G401.6 (cell line): ENCODE measurements around the gene SLC6A13.

Experiments used
- FAIRE-seq: peaks from 2 replicates; lab custom pipeline; 2012; peaks lifted over from hg19 to GRCh38; lab: Jason Lieb, UNC

The SLC6A13 gene

DNA sequence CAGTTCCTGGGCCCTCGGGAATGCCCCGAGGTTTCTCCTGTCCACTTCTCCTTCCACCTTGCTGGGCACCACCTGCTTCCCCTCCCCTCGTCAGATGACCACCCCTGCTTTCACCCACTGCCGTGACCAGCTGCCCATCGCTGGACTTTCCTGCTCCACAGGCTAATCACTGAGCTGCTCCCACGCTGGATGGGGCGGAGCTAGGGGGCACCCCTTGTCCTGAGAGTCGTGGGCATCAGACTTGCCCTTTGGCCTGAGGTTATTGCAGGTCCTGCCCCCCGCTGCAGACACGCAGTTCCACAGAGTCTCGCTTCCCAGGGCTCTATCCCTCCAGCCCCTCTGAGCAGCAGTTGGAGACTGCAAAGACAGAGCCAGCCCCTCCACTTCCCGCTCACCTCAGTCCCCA, 49.1 kb downstream of the SLC6A13 start:
- FAIRE-seq: no peak

DNA sequence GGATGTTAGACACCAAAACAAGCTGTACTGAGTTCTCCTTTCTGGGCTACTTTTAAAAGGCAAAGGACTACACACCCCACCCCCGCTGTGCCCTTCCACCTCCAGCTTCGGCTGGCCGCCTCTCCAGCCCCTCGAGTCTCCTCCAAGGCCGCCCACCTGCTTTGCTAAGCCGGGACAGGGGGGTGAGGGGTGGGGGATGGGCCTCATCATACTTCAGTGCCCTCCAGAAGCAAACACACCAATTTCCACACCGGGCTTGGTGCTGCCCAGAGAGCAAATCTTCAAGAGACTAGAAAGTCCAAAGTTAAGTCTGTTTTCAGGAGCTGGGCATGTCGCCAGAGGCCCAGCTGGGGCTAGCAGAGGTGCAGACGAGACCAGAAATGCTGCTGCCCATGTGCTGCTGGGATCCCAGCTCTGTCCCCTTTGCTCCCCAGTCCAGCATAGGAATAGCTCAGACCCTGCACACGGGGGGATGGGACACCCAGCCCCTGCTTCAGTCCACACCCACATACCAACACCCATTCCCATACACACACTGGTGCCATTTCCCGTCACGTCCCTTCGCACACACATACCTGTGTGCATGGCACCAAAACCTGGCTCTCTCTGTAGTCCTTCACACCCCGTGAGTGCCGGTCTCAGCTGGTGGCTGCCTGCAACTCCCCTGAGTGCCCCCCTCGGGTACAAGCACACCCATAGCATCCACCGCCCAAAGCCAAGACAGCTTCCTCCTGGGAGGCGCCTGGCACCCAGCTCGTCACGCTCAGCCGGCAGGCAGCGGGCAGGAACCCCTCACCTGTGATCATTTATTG, 49.7 kb downstream of the SLC6A13 start:
- FAIRE-seq: no peak

DNA sequence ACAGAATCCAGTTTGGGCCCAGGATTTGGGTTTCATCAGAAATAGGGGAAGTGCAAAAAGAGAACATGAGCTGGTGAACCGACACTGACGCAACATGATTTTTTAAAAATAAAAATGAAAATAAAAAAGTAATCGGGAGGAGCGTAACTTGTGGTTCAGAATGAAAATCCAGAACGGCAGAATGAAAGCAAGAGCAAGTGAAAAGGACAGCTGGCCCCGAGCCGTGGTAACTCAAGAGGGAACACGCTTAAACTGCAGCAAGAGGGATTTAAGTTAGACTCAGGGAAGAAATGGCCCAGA, 50.3 kb downstream of the SLC6A13 start:
- no peak for FAIRE-seq

DNA sequence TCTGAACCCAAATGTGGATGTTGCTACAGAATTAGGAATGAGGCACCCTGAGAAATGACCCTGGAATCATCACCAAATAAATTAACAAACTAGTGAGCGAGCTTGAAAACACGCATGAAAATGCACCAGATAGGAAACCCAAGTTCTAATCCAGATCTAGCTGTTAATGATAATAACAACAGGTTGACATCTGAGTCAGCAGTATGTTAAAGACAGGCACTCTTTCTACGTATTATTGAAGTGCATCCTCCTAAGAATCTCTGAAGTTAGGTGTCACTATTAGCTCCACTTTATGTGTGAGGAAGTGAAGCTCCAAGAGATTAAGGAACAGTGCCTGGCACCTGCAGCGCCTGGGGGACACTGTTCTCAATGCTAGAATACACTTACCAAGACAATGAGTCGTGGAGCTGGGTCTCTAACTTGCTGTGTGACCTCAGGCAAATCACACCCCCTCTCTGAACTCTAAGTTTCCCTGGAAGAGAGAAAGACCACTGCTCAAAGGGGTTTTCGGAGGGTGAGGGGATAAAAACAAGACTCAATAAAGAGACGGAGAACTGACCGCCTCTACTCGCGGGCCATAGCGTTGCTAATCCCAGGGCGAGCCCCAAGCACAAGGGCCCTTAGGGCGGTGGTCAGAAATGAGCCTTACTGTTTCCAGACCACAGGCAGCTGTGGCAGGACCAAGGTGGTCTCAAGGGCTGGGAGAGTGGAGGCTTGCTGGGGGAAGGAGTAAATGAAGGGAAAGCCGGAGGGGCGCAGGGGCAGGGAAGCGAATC, 50.8 kb downstream of the SLC6A13 start:
- no peak for FAIRE-seq

DNA sequence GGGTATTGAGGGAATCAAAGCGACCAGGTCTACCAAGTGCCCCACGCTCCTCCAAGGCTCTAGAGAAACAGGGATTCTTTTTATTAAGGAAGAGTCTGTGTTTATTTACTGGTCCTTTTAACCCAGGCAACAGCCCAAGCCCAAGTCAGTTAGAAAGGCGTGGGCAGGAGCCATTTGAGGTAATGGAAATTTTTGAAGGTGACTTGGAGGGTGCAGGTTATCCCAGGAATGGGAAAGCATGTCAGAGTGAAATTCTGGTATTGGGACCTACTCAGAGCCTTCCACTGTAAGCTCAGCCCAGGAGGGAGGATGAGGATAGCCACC, 51.5 kb downstream of the SLC6A13 start:
- no peak for FAIRE-seq

DNA sequence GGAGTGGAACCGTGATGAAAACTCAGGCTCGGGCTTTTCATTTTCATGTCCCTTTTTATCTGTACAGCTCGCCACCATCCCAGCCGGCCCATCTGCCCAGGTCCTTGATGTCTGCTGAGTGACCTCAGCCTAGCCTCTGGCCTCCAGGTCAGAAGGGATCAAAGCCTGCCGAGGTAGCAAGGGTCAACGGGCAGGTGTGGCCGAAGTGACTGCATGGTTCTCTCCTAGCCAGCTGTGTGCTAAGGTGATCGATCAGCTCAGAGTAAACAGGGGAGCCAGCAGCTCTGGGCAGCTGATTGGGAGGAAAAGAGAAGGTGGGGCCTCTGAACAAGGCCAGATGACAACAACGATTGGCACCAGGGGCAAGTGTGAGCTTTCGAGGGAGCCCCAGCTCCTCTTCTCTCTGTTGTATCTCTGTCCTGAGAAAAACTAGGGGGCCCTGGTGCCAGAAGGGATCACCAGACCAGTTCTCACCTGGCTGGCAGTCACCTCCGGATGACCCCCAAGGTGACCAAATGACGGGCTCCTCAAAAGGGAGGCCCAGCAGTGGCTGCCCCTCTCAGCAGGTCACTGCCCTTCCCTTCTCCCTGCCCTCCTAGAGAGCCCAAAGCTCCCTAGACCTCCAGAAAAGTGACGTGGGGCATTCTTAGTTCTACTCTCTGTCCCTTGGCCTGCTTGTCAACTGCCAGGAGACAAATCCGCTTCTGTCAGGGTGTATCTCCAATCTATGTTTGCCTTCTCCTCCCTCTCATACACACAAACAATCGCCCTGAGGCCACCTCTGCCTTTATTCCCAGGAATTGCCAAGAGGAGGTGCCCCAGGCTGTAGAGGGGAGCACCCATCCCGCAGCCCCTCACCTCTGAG, 52.1 kb downstream of the SLC6A13 start:
- FAIRE-seq: no peak

DNA sequence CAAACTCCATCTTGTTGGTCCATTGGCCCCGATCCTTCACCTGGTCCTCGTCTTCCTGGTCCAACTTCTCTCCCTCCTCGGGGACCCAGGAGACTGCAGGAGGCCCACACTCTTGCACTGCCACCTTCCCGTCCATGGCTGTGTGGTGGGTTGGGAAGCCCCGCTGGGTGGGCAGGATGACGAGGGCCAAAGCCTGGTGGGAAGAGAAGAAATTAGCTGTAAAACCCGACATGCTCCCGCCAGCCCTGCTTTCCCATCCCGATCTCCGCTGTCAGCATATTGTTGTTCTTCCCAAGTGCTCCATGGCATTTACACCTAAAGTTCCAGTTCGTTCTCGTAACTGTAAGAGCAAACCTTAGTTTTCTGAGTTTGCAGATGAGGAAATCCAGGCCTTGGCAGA, 52.8 kb downstream of the SLC6A13 start:
- FAIRE-seq: no peak

DNA sequence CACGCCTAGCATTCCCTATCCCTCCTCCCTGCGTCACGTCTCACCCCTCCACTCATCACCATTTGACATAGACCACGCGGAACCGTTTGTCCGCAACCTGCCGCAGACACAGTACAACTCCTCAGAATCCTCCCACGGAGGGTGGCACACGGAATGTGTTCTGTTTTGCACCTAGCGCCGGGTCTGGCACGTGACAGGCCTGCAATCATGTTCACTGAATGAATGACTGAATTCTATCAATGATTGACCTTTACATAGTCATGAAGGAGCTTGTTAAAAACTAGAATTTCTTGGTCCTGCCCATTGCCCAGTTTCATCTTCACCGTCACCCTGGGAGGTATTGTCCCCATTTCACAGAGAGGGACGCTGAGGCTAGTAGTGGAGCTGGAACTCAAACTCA, 53.4 kb downstream of the SLC6A13 start:
- no peak for FAIRE-seq

DNA sequence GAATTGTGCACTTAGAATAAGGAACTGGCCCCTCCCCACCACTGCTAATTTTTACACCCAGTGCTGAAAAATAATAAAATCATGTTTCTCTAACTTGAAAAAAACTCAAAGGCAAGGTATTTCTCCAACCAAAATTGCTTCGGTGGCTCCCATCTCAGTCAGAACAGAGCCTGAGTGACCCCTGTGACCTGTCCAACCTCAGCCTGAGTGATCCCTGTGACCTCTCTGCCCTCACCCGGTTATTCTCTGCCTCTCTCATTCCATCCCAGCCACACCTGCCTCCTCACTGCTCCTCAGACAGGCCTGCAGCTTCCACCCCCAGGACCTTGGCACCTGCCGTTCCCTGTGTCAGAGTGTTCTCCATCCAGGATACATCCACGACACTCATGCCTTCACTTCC, 53.8 kb downstream of the SLC6A13 start:
- FAIRE-seq: no peak

DNA sequence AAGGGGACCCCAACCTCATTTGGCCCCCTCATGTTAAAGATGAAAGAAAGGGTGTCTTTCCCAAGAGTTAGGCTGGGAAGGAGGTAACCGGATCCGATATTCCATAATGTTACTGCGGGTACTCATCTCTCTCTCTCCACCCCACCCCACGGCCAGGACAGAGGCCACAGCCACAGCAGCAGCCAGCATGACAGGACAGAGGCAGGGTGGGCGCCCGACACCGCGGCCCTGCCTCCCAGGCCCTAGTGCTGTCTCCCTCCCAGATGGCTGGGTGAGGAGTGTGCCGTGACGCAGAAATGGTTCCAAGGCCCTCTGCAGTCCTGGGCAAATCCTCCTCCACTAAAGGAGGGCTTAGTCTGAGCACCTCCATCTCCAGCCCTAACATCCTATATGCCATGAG, 54.8 kb downstream of the SLC6A13 start:
- FAIRE-seq: no peak

DNA sequence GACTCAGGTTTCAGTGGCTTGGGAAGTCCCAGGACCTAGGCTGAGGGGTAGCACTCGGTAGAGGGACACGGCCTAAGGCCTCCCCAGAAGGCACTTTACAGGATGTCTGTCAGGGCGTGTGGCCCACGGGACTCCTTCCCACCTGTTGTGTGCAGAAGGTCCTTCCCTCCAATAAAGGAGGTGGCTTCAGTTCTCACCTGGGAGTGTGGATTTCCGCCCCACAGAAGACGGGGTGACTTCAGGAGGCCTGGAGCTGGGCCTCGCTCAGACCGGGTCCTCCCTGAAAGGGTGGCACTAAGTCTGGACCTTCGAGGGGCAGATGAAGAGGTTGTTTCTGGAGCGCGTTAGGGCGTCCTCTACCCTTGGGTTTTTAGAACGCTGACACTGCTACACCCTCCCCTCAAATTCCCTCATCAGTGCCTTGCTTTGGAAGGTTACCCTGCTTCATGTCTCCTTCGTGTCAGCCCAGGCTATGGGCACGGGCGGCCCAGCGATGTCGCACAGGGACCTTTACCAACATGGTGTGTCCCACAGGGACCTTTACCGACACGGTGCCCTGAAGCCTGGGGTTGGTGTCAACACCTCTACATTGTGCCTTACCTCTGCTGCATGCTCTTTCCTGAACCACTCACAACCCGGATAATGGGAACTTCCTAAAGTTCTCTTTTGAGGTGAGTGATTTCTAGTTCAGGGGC, 55.7 kb downstream of the SLC6A13 start:
- no peak for FAIRE-seq

DNA sequence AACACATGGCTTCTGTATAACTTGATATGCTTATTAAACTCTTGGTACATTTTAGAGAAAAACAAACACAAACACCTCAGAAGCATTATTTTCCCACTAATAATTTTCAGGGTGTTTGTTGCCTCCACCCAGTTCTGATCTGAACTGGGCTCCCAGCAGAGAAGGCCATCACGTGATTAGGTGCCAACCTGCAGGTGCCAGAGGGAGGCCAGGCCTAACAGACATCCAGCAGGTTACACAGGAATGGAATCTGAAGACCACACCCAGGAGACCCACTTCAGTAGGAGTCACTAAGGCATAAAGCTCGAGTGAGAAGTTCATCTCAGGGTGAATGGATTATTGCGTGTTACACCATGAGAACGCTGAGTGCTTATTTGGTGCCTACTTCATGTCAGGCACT, 57.6 kb downstream of the SLC6A13 start:
- FAIRE-seq: no peak

DNA sequence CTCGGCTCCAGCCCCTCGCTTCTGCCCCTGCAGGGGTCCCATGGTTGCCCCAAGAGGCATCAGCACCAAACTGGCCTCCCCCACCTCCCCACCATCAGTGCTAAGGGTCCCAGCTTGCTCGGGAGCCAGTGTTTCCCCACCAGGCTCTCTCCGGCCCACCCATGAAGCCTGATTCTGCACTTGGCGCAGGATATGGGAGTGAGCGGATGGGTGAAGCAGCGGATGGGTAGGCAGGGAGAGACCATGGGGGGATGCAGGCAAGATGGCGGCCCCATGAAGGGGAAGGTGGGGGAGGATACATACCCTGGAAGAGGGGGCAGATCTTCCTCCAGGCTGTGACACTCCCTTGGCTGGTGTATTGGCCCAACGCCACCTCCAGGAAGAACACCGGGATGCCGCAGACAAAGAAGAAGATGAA, 58.4 kb downstream of the SLC6A13 start:
- FAIRE-seq: no peak

DNA sequence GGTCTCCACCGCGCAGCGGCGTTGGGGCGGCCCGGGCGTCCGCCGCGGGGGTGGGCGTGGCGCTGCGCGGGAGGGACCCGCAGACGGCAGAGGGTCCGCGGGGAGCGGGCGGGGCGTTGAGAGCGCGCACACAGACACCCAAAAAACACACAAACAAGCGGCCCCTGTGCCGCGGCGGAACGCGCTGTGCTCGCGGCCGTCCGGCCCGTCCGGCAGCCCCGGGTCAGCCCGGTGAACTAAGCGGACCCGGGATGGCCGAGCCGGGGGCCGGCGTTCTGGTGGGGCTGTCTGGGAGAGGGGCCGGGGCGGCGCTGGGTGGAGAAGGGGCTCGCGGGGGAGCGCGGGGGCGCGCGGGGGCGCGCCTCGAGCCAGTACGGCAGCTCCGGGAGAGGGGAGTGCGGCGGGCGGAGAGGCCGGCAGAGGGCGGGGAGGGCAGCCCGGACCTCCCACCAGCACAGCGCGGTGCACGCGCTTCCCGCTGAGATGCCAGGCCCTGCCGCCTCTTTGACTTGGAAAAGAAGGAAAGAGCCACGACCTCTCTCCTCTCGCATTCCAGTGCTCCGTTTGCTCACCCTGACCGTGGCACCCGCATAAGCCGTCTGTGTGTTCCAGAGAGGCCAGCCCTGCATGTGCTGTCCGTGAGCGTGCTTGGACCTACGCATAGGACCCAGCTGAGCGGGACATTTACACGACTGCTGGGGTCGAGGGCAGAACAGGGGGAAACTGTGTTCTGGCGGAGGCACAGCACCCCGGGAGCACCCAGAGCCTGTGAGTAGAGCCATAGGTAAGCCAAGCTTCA, 59.0 kb downstream of the SLC6A13 start:
- no peak for FAIRE-seq

DNA sequence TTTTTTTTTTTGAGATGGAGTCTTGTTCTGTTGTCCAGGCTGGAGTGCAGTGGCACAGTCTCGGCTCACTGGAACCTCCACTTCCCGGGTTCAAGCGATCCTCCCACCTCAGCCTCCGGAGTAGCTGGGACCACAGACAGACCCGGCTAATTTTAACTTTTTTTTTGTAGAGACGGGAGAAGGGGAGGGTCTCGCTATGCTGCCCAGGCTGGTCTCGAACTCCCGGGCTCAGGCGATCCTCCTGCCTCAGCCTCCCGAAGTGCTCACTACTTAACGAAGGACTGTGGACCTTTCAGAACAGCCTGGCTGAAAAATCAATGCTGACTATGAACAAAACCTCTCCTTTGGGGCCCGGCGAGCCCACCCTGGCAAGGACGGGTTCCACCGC, 59.6 kb downstream of the SLC6A13 start:
- no peak for FAIRE-seq

DNA sequence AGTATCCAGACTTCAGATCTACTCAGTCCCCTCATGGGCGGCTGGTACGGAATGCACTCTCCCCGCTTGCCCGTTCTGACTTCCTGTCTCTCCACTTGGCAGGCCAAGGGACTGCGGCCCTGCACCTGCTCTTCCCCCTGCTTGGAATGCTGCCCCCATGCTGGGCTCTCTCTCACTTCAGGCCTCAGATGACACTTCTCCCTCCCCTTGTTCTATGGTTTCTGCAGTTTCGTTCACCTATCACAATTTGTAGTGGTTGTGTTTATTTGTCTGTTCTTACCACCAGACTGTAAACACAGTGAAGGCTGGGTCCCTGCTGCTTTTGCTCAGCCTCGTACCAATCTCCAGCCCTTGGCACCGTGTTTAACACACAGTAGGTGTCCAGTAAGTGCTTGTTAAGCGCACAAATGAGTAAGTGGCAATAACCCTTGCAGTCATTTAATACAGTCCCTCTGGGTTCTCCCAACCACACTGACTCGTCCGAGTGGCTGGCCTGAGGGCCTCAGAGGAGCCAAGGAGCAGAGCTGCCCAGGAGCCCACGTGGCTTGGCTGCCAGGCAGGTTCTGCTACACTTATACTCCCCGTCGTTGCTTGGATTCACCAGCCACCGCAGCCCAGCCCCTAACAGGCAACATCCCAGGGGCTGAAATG, 60.4 kb downstream of the SLC6A13 start:
- no peak for FAIRE-seq

DNA sequence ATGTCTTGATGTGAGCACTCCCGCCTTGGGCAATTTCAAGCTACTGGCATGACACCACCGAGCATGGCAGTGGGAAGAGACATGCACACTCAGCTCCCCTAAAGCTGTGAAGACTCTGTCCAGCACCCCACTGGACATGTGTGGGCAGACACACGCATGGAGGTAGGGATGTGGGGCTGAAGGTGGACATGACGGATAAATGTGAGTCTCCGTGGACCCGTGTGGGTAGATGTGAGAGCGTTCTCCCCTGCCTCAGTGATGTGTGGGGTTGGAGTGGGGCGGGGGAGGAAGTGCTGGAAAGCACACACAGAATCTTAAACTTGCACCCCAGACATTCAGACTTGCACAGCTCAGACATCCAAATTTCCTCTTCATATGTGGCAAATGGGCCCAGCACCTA, 61.3 kb downstream of the SLC6A13 start:
- no peak for FAIRE-seq

DNA sequence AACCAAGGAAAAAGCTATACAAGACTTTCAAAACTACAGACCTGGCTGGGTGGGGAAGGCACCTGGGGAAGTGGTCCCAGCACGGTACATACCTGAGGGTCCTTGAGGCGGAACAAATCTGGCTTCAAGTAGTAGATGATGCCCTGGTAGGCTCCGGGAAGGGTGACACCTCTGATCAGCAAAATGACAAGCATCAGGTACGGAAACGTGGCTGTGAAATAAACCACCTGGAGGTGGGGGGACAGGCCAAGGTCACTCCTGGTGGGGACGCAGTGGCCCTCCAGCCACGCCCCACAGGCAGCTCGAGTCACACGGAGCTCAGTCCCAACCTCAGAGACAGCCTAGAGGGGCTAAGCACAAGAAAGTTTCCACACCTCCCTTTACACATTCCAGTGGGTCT, 63.9 kb downstream of the SLC6A13 start:
- no peak for FAIRE-seq

DNA sequence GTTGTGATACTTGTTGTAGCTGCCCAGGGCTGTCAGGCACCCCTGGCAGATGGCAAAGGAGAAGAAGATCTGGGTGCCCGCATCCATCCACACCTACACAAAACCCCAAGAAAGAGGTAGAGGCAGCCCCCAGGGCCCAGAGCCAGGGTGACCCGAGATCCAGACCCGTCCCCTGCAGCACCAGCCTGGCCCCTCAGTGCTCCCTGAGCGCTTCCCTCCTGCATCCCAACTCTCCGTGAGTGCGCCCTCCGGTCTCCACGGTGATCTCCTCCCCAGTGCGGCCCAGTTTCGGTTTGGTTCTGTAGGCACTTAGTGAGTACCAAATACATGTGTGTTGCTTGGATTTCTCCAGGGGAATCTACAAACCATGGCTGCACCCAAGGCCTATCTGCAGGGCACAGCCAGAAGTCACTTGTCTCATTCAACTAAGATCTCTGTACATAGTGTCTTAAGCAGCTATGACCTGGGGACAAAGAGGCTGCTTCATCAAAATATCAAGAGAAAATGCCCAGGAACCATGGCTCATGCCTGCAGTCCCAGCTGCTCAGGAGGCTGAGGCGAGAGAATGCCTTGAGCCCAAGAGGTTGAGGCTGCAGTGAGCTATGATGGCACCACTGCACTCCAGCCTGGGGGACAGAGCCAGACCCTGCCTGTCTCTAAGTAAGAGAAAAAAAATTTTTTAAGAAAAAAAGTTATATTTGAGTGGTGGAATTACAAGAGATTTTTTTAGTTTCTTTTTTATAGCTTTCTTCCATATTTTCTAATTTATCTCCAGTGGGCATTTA, 64.5 kb downstream of the SLC6A13 start:
- no peak for FAIRE-seq

DNA sequence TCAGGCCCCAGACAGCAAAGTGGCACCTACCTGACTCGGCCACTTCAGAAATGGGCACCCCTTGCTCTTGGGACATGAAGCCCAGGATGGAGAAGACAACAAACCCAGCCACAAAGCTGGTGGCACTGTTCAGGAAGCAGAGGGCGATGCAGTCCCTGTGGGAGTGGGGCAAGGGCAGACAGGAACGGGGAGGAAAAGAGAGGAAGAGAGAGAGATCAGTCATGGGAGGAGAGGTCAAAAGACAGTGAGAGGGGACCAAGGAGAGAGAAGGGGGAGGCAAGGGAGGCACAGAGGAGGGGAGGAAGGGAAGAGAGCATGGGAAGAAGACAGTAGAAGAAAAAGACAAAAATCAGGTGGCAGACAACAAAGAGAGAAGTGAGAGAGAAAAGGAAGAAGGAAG, 65.3 kb downstream of the SLC6A13 start:
- FAIRE-seq: no peak
